A549 (cell line): ENCODE results near the gene RGMA.

Experiments
- CBX2 ChIP-seq: fragments of 200-600 bp; sonication (generic); IDR thresholded peaks from 2 replicates; pipeline ENCODE4 v1.6.1; 2016; ENCODE audit warnings: low read depth, mild to moderate bottlenecking, borderline replicate concordance
- CEBPB ChIP-seq, 2 experiments: fragments of >200 bp in 1 of 2; sonication (Bioruptor Twin) in 1 of 2; formaldehyde crosslinking in 1 of 2; IDR thresholded peaks; 2 replicates each; pipeline ENCODE4 v1.6.1; 2012 to 2016
- ESRRA ChIP-seq: fragments of 150-350 bp; IDR thresholded peaks from 2 replicates; pipeline ENCODE4 v1.6.1; 2014; ENCODE audit warnings: mild to moderate bottlenecking, low read length, borderline replicate concordance
- HMGXB4 ChIP-seq: fragments of 250-450 bp; sonication (Bioruptor Pico); IDR thresholded peaks from 2 replicates; pipeline ENCODE4 v1.5.0; 2021; ENCODE audit warnings: mild to moderate bottlenecking, moderate library complexity, borderline replicate concordance
- NR3C1 ChIP-seq: fragments of >200 bp; sonication (Bioruptor Twin); formaldehyde crosslinking; IDR thresholded peaks from 3 replicates; pipeline ENCODE4 v1.6.1; 2017
- POLR2A ChIP-seq: IDR thresholded peaks from 2 replicates; pipeline ENCODE4 v1.6.1; 2012; ENCODE audit warnings: mild to moderate bottlenecking, low read length
- POLR2AphosphoS2 ChIP-seq: conservative IDR thresholded peaks from 2 replicates; pipeline ENCODE4 v1.6.1; 2012; ENCODE audit warnings: low read length, improper control_type of control experiment, inconsistent platforms
- RNF2 ChIP-seq: fragments of 200-600 bp; sonication (generic); IDR thresholded peaks from 2 replicates; pipeline ENCODE4 v1.6.1; 2016; ENCODE audit warnings: low read depth, mild to moderate bottlenecking, antibody characterized with exemption, moderate library complexity, borderline replicate concordance
- SMC3 ChIP-seq: fragments of >200 bp; sonication (Bioruptor Twin); formaldehyde crosslinking; IDR thresholded peaks from 3 replicates; pipeline ENCODE4 v1.6.1; 2018; ENCODE audit warnings: inconsistent platforms
- TP53 ChIP-seq: fragments of 250-450 bp; sonication (Bioruptor Pico); IDR thresholded peaks from 2 replicates; pipeline ENCODE4 v1.5.0; 2021; ENCODE audit warnings: mild to moderate bottlenecking, moderate library complexity
- TF ChIP-seq, protein P1 (sequence below): fragments of 250-450 bp; sonication (Bioruptor Pico); IDR thresholded peaks from 2 replicates; pipeline ENCODE4 v1.5.0; 2020; ENCODE audit warnings: low read depth, mild to moderate bottlenecking, moderate library complexity
- TF ChIP-seq, protein P2 (sequence below): fragments of >200 bp; sonication (Bioruptor Twin); formaldehyde crosslinking; IDR thresholded peaks from 3 replicates; pipeline ENCODE4 v1.5.1; 2016
- TF ChIP-seq, protein P3 (sequence below): IDR thresholded peaks from 2 replicates; pipeline ENCODE4 v1.6.1; 2012

- TF ChIP-seq, protein P1, sequence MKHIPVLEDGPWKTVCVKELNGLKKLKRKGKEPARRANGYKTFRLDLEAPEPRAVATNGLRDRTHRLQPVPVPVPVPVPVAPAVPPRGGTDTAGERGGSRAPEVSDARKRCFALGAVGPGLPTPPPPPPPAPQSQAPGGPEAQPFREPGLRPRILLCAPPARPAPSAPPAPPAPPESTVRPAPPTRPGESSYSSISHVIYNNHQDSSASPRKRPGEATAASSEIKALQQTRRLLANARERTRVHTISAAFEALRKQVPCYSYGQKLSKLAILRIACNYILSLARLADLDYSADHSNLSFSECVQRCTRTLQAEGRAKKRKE (CRISPR knock-in tag): no peak
- TF ChIP-seq, protein P2, sequence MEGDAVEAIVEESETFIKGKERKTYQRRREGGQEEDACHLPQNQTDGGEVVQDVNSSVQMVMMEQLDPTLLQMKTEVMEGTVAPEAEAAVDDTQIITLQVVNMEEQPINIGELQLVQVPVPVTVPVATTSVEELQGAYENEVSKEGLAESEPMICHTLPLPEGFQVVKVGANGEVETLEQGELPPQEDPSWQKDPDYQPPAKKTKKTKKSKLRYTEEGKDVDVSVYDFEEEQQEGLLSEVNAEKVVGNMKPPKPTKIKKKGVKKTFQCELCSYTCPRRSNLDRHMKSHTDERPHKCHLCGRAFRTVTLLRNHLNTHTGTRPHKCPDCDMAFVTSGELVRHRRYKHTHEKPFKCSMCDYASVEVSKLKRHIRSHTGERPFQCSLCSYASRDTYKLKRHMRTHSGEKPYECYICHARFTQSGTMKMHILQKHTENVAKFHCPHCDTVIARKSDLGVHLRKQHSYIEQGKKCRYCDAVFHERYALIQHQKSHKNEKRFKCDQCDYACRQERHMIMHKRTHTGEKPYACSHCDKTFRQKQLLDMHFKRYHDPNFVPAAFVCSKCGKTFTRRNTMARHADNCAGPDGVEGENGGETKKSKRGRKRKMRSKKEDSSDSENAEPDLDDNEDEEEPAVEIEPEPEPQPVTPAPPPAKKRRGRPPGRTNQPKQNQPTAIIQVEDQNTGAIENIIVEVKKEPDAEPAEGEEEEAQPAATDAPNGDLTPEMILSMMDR: peak; percentile 69
- TF ChIP-seq RNF2 (no peak), POLR2A (no peak), NR3C1 (no peak), CBX2 (no peak), POLR2AphosphoS2 (no peak), HMGXB4 (CRISPR knock-in tag) (no peak), TP53 (no peak), CEBPB (IDR thresholded peaks at IDR 0.05) (no peak), ESRRA (no peak), SMC3 (peak; percentile 56; the same call in 2 of the 3 replicates)
- TF ChIP-seq, protein P3, sequence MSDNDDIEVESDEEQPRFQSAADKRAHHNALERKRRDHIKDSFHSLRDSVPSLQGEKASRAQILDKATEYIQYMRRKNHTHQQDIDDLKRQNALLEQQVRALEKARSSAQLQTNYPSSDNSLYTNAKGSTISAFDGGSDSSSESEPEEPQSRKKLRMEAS: peak; percentile 73; the same call in 1 of the 2 replicates
These were observed 52.8 kb downstream of the RGMA start for GRCh38 chr15:93035953-93036810.
